GM18505 (cell line): ENCODE data around the gene DVL1.

Experiments
- ATAC-seq: cut with Tn5 transposase; IDR thresholded peaks from one replicate; pipeline ENCODE4 v1.9.1; 2021; ENCODE audit not compliant: unreplicated experiment
- POLR2A ChIP-seq: IDR thresholded peaks from 4 replicates; pipeline ENCODE4 v1.6.1; 2011; ENCODE audit warnings: borderline replicate concordance; ENCODE audit not compliant: insufficient read depth, insufficient read length; ENCODE audit errors: extremely low read depth

The DVL1 gene

DNA sequence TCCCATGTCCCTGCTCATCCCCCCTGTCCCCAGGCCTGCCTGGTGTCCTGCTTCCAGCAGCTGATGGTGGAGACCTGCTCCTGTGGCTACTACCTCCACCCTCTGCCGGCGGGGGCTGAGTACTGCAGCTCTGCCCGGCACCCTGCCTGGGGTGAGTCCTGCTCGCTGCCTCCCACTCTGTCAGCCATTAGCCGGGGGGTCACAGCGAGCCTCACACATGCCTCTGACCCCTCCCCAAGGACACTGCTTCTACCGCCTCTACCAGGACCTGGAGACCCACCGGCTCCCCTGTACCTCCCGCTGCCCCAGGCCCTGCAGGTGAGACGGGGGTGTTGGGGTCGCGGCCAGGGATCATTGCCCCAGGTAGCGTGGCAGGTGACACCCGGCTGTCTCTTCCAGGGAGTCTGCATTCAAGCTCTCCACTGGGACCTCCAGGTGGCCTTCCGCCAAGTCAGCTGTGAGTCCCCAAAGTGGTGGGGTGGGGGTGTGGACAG, 58.9 kb downstream of the DVL1 start:
- no peak for ATAC-seq
- no peak for TF ChIP-seq POLR2A

- no peak for TF ChIP-seq POLR2A
- no peak for ATAC-seq
These were observed 61.7 kb downstream of the DVL1 start for GRCh38 chr1:1287288-1288110.

GRCh38 chr1:1286313-1287261, 62.6 kb downstream of the DVL1 start:
- no peak for TF ChIP-seq POLR2A
- ATAC-seq: no peak

DNA sequence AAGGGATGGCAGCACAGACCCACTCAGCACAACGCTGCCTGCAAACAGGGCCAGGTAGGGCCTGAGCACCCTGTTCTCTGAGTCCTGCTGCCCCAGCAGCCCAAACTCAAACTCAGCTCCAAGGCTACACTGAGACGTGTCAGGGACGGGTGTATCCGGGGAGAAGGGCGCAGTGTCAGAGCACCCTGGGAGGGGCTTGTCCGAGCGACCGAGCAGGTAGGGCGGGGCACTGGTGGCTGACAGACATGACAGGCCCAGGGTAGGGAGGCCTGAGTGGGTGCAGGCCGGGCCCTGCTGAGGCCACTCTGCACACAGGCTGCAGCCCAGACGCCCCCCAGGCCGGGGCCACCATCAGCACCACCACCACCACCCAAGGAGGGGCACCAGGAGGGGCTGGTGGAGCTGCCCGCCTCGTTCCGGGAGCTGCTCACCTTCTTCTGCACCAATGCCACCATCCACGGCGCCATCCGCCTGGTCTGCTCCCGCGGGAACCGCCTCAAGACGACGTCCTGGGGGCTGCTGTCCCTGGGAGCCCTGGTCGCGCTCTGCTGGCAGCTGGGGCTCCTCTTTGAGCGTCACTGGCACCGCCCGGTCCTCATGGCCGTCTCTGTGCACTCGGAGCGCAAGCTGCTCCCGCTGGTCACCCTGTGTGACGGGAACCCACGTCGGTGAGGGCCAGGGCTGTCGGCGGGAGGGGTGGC, 63.5 kb downstream of the DVL1 start:
- ATAC-seq: no peak

More for the DNA sequence above, 63.5 kb downstream of the DVL1 start:
- TF ChIP-seq POLR2A: no peak
